ENCODE data around the gene CDKAL1.

CDKAL1 gene

DNA sequence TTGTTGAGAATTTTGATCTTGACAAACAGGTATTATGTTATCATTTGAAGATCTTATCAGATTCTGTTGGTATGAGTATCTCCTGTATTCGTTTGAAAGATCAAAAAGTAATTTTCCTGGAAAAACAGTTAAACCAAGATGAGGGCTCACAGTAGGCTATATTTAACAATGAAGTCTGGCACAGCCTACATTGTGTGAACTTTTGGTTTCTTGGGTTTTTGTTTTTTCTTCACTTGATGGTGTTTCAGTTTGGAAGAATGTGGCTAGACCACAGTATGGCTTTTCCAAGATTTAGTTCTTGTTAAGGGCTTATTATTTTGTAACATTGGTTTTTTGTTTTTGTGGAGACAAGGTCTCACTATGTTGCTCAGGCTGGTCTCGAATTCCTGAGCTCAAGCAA lies 306.4 kb downstream of the CDKAL1 start:
- TF ChIP-seq, protein P1, sequence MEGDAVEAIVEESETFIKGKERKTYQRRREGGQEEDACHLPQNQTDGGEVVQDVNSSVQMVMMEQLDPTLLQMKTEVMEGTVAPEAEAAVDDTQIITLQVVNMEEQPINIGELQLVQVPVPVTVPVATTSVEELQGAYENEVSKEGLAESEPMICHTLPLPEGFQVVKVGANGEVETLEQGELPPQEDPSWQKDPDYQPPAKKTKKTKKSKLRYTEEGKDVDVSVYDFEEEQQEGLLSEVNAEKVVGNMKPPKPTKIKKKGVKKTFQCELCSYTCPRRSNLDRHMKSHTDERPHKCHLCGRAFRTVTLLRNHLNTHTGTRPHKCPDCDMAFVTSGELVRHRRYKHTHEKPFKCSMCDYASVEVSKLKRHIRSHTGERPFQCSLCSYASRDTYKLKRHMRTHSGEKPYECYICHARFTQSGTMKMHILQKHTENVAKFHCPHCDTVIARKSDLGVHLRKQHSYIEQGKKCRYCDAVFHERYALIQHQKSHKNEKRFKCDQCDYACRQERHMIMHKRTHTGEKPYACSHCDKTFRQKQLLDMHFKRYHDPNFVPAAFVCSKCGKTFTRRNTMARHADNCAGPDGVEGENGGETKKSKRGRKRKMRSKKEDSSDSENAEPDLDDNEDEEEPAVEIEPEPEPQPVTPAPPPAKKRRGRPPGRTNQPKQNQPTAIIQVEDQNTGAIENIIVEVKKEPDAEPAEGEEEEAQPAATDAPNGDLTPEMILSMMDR (IDR thresholded peaks at IDR 0.05; ENCODE audit: extremely low read depth, insufficient read depth, missing control alignments): no peak
- in situ Hi-C loops (cut with MboI; ENCODE audit: low pct_unique_long_range_greater_than_20kb, low sequenced_read_pairs, unreplicated experiment): no loop called here
- no peak for DNase-seq (ENCODE audit: low spot score)

GRCh38 chr6:20841806-20842205 lies 307.5 kb downstream of the CDKAL1 start:
- in situ Hi-C loops (cut with MboI; ENCODE audit: low pct_unique_long_range_greater_than_20kb, low sequenced_read_pairs, unreplicated experiment): no loop called here
- TF ChIP-seq, protein P1 (IDR thresholded peaks at IDR 0.05; ENCODE audit: extremely low read depth, insufficient read depth, missing control alignments): no peak
- DNase-seq (ENCODE audit: low spot score): no peak

DNA sequence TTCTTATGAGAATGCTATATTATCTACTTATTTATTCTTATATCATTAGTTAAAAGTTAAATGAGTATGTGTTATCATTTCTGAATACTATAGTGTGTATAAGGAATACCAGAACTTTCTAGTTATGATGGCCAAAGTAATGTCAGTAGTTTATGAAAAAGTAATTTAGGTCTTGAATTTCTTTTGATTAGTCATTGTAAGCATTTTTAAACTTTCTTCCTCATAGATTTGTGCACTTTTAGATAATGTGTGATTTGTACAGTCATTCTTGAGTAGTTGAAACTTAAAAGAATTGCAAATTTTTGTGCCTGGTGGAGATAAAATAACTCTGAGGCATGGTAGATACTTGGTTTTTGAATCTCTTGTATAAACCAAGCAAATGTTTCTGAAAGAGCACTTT lies 311.3 kb downstream of the CDKAL1 start:
- TF ChIP-seq, protein P1 (IDR thresholded peaks at IDR 0.05; ENCODE audit: extremely low read depth, insufficient read depth, missing control alignments): no peak
- in situ Hi-C loops (cut with MboI; ENCODE audit: low pct_unique_long_range_greater_than_20kb, low sequenced_read_pairs, unreplicated experiment): no loop called here
- DNase-seq (ENCODE audit: low spot score): no peak

DNA sequence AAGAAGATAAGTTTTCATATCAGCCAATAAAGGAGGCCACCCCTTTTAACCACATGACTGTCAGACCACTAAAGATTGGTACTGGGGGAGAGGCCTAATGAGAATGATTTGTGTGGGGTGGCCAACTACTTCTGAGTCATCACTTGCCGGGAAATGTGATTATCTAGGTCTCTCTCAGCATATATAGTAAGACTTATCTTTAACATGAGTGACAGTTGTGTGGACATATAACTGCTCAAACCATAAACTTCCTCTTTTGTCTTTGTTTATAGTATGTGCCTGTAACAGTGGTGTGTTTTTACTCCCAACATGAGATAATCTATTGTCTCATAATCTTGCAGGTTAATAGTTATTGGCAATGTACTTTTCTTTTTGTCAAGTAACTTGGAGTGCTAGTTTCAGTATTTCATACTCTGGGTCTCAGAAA lies 312.4 kb downstream of the CDKAL1 start:
- in situ Hi-C loops (cut with MboI; ENCODE audit: low pct_unique_long_range_greater_than_20kb, low sequenced_read_pairs, unreplicated experiment): no loop called here
- no peak for DNase-seq (ENCODE audit: low spot score)
- TF ChIP-seq, protein P1 (IDR thresholded peaks at IDR 0.05; ENCODE audit: extremely low read depth, insufficient read depth, missing control alignments): no peak

DNA sequence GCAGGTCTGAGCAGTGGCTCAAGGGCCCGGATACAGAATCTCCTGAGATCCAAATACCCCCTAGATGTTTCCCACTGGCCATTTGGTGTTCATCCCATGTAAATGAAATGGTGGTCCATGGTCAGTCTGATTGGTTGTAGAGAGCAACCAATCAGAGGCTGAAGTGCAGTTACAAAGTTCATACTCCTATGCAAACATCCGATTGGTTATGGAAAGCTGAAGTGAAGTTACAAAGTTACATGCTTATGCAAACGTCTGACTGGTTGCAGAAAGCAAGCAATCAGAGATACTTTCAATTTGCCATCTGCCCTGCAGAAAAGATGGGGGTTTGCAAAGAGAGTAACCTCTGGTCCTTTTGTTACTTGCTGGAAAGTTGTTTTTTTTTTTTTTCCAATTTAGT lies 313.6 kb downstream of the CDKAL1 start:
- DNase-seq (ENCODE audit: low spot score): no peak
- in situ Hi-C loops (cut with MboI; ENCODE audit: low pct_unique_long_range_greater_than_20kb, low sequenced_read_pairs, unreplicated experiment): no loop called here
- TF ChIP-seq, protein P1 (IDR thresholded peaks at IDR 0.05; ENCODE audit: extremely low read depth, insufficient read depth, missing control alignments): no peak

GRCh38 chr6:20850686-20851416 lies 316.6 kb downstream of the CDKAL1 start:
- TF ChIP-seq, protein P1 (IDR thresholded peaks at IDR 0.05; ENCODE audit: extremely low read depth, insufficient read depth, missing control alignments): no peak
- in situ Hi-C loops (cut with MboI; ENCODE audit: low pct_unique_long_range_greater_than_20kb, low sequenced_read_pairs, unreplicated experiment): no loop called here

More at GRCh38 chr6:20850686-20851416, 316.6 kb downstream of the CDKAL1 start:
- no peak for DNase-seq (ENCODE audit: low spot score)
